Activated T-cell treated with anti-CD3 and anti-CD28 coated beads for 4 hours (primary cell): ENCODE results near the gene GABPB2.

Experiments
- DNase-seq: peaks from one replicate; pipeline ENCODE4 v3.0.0-alpha.2; 2020

The GABPB2 gene

DNA sequence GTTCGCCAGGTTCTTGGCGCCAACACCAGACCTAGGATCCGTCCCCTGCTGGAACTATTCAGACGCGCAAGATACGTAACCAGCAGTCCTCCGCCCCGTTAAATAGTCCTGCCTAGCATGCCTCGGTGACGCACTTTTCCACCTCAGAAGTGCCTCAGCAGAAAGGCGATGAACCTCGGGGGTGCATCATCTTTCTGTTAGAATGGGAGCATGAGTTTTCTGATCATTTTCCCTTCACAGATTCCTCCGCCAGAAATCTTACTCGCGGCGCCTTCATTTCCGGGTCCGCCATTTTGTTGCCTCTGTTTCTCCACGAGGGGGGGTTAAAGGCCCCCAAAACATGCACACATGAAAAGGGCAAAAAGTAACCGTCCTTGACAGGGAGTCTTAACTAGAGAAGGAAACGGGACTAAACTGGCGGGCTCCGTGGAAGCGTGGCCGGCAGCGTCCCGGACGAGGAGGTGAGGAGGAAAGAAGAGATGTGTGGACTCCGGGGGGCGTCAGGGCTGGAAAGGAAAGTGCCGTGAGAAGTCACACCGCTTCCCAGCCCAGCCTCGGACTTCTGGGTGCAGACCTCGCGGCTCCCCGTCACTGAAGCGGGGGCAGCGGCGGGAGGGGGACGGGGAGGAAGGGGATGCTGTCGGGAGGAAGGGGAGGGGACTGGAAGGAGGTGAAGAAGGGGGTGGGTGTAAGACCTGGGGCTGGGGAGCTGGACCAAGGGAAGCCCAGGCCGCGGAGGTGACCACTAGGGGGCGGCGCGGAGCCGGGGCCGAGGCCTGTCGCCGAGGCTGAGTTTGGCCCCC, at the start of gene GABPB2:
Gene GABPB2, plus strand, starts transcription at position 288 of the 803 bp plus-strand sequence. CDS start 17,429 bp downstream, outside the sequence.
- DNase-seq = peak; percentile 73

DNA sequence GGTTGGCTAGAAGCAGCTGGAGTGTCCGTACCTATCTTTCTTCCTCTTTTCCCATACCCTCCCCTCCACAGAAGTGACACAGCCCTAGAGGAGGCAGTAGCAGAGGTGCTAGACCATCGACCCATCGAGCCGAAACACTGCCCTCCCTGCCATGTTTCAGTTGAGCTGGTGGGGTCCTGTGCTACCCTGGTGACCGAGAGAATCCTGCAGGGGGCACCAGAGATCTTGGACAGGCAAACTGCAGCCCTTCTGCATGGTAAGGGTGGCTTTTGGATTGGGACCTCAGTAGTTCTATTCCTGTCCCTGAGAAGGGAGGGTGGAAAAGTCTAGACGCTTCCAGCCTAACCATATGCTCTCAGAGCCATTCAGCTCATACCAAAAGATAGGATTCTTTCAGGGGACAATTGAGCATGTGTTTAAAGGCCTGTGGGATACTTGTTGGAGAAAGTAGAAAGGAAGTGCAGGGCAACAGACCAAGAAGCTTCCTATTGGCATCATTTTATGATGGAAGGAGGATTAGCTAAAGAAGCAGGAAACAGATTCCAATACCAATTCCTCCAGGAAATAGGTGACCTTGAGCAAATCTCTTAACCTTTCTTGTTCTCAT, 45.9 kb upstream of the GABPB2 start:
- peak; percentile 84 for DNase-seq

DNA sequence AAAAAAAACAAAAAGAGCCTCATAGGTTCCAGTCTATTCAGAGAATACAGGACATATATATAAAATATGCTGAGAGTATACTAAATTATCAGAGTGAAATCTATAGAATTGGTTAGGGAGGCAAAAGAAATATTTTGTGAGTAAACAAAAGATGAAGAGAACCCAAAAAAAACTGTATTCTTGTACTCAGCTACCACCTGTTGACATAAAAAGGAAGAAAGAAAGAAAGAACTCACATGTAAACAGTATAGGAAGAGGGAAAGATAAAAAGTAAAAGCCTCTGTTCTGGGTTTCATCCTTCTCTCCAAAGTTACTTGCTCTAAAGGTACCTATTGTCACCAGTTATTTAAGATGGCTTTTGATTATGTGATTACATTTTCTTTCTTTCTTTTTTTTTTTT, 44.1 kb upstream of the GABPB2 start:
- no peak for DNase-seq

- no peak for DNase-seq
Observed at GRCh38 chr1:151032164-151032563, 38.4 kb upstream of the GABPB2 start.

DNA sequence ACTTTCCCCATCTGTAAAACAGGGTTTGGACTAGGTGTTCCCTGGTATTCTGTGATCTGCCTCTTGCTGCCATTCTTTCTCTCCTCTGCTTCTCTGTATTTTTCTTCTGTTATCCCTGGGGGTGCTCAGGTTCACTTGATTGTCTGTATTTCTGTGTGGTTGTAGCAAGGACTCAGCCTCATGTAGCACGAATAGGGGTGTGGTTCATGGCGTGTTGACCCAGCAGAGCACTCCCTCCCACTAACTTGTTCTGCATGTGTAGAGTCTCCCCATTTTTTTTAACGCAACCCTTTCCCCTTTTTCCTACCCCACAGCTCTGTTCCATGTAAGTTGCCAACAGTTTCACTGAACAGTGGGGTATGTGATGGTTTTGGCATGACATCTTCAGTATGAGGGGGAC, 35.4 kb upstream of the GABPB2 start:
- DNase-seq = no peak

- no peak for DNase-seq
Observed at GRCh38 chr1:151036356-151036755, 34.2 kb upstream of the GABPB2 start, which contains the start of gene BNIPL. Gene BNIPL, plus strand, starts transcription at chr1:151036586. Its CDS starts 140 bp downstream, at chr1:151036726.

- DNase-seq = no peak
Observed at GRCh38 chr1:151037032-151037431, 33.5 kb upstream of the GABPB2 start.

- no peak for DNase-seq
Observed at GRCh38 chr1:151039521-151039920, 31.0 kb upstream of the GABPB2 start.

- no peak for DNase-seq
Observed at GRCh38 chr1:151043163-151043562, 27.4 kb upstream of the GABPB2 start.

DNA sequence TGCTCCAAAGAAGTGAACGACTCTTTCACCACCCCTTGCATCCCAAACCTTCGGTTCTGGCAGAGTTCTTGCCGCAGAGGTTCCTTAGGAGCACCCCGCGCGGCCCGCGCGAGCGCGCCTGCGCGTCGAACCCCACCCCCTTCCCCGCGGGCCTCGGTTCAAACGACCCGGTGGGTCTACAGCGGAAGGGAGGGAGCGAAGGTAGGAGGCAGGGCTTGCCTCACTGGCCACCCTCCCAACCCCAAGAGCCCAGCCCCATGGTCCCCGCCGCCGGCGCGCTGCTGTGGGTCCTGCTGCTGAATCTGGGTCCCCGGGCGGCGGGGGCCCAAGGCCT, 23.0 kb upstream of the GABPB2 start, which contains the start of gene C1orf56:
Gene C1orf56, plus strand, starts transcription at position 161 of the 334 bp plus-strand sequence. Its CDS starts 97 bp downstream, at position 258.
- peak; percentile 40 for DNase-seq

DNA sequence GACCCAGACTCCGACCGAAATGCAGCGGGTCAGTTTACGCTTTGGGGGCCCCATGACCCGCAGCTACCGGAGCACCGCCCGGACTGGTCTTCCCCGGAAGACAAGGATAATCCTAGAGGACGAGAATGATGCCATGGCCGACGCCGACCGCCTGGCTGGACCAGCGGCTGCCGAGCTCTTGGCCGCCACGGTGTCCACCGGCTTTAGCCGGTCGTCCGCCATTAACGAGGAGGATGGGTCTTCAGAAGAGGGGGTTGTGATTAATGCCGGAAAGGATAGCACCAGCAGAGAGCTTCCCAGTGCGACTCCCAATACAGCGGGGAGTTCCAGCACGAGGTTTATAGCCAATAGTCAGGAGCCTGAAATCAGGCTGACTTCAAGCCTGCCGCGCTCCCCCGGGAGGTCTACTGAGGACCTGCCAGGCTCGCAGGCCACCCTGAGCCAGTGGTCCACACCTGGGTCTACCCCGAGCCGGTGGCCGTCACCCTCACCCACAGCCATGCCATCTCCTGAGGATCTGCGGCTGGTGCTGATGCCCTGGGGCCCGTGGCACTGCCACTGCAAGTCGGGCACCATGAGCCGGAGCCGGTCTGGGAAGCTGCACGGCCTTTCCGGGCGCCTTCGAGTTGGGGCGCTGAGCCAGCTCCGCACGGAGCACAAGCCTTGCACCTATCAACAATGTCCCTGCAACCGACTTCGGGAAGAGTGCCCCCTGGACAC, 22.5 kb upstream of the GABPB2 start:
- peak; percentile 35 for DNase-seq

DNA sequence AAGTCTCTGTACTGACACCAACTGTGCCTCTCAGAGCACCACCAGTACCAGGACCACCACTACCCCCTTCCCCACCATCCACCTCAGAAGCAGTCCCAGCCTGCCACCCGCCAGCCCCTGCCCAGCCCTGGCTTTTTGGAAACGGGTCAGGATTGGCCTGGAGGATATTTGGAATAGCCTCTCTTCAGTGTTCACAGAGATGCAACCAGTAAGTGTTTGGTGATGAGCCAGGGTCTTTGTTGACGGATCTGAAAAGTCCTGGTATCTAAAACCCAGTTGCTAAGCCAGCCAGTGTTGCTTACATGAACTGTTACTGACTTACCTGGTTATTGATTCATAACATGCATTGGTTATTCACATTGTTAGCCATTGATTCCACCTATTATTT, 21.9 kb upstream of the GABPB2 start:
- no peak for DNase-seq

- no peak for DNase-seq
Observed at GRCh38 chr1:151049458-151049857, 21.1 kb upstream of the GABPB2 start.

DNA sequence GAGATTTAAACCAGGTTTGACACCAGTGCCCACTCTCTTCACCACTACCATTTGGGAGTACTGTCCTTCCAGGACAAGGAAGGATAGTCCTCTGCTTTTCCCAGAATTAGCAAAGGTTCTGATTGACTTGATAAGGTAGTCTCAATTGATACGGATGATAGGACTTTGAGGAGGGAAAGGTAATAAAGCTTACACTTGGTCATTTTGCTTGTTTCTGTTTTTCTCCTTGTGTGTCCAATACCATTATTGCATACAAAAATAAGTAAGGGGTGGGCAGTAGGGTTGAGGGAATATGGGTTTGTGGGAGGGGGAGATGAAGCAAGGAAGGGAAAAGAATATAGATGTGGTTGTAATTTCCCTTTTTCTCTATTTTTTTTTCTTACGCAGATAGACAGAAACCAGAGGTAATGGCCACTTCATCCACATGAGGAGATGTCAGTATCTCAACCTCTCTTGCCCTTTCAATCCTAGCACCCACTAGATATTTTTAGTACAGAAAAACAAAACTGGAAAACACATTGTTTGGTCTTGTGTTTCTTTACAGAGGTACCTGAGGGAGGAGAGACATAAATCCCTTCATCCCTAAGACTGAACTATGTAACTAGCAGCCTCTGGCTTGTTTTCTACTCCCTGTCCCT, 20.4 kb upstream of the GABPB2 start:
- DNase-seq = no peak

- DNase-seq = no peak
Observed at GRCh38 chr1:151051356-151052009, 19.1 kb upstream of the GABPB2 start.

GRCh38 chr1:151054971-151055547, 15.5 kb upstream of the GABPB2 start:
- no peak for DNase-seq

DNA sequence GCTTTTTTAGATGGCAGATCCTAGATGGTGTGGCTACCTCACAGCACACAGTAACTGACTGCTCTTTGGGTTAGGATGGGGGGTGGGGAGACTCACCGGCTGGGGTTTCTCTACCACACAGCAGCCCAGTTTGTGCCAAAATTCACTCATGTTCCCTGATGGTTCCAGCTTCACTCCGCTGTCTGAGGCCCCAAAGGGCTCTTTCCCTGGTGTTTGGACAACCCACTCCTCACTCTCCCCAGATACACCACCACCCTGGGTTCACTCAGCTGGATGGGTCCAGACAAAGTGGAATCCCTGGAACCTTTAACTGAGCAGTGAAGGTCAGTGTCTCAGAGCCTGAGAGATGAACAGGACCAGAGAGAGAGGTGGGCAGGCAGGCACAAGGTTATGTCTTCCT, 15.0 kb upstream of the GABPB2 start:
- DNase-seq = no peak

DNA sequence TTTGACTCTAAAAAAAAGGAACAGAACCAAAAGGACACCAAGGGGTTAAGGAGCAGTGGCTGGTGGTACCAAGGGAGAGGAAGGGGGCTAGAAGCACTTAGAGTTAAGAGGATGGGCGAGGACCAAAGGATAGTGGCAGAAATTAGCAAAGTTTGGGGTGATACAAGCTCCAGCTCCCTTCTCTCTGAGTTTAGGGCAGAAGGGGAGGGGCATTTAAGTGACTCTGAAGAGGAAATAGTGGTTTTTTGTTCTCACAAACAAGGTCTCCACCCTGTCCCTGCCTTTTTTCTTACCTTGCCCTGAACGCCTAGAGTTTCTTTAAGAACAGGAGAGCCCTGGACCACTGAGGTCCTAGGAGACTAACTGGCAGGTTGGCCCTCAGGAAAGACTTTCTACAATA, 14.4 kb upstream of the GABPB2 start:
- no peak for DNase-seq

- DNase-seq = no peak
Observed at GRCh38 chr1:151058692-151059091, 11.9 kb upstream of the GABPB2 start.

GRCh38 chr1:151059109-151060006, 11.2 kb upstream of the GABPB2 start, which contains the start of gene CDC42SE1:
Gene CDC42SE1, minus strand, starts transcription at chr1:151059622. Its CDS starts 3,892 bp downstream, at chr1:151055730.
- peak; percentile 67 for DNase-seq
